GM10847 (cell line): ENCODE measurements around the gene FOS.

ENCODE experiments used
- POLR2A ChIP-seq: IDR thresholded peaks from 2 replicates; pipeline ENCODE4 v1.6.1; 2011; ENCODE audit not compliant: insufficient read length; ENCODE audit errors: extremely low read depth

FOS gene

DNA sequence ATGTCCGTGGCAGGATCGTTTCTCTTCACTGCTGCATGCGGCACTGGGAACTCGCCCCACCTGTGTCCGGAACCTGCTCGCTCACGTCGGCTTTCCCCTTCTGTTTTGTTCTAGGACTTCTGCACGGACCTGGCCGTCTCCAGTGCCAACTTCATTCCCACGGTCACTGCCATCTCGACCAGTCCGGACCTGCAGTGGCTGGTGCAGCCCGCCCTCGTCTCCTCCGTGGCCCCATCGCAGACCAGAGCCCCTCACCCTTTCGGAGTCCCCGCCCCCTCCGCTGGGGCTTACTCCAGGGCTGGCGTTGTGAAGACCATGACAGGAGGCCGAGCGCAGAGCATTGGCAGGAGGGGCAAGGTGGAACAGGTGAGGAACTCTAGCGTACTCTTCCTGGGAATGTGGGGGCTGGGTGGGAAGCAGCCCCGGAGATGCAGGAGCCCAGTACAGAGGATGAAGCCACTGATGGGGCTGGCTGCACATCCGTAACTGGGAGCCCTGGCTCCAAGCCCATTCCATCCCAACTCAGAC, 1.2 kb downstream of the FOS start:
- TF ChIP-seq POLR2A, result no peak

DNA sequence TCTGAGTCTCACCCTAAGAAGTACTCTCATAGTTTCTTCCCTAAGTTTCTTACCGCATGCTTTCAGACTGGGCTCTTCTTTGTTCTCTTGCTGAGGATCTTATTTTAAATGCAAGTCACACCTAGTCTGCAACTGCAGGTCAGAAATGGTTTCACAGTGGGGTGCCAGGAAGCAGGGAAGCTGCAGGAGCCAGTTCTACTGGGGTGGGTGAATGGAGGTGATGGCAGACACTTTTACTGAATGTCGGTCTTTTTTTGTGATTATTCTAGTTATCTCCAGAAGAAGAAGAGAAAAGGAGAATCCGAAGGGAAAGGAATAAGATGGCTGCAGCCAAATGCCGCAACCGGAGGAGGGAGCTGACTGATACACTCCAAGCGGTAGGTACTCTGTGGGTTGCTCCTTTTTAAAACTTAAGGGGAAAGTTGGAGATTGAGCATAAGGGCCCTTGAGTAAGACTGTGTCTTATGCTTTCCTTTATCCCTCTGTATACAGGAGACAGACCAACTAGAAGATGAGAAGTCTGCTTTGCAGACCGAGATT, 1.7 kb downstream of the FOS start:
- TF ChIP-seq POLR2A, result no peak

DNA sequence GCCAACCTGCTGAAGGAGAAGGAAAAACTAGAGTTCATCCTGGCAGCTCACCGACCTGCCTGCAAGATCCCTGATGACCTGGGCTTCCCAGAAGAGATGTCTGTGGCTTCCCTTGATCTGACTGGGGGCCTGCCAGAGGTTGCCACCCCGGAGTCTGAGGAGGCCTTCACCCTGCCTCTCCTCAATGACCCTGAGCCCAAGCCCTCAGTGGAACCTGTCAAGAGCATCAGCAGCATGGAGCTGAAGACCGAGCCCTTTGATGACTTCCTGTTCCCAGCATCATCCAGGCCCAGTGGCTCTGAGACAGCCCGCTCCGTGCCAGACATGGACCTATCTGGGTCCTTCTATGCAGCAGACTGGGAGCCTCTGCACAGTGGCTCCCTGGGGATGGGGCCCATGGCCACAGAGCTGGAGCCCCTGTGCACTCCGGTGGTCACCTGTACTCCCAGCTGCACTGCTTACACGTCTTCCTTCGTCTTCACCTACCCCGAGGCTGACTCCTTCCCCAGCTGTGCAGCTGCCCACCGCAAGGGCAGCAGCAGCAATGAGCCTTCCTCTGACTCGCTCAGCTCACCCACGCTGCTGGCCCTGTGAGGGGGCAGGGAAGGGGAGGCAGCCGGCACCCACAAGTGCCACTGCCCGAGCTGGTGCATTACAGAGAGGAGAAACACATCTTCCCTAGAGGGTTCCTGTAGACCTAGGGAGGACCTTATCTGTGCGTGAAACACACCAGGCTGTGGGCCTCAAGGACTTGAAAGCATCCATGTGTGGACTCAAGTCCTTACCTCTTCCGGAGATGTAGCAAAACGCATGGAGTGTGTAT, 2.4 kb downstream of the FOS start:
- TF ChIP-seq POLR2A, result no peak

- TF ChIP-seq POLR2A, result no peak
These were observed 3.0 kb downstream of the FOS start for GRCh38 chr14:75281654-75282019.

DNA sequence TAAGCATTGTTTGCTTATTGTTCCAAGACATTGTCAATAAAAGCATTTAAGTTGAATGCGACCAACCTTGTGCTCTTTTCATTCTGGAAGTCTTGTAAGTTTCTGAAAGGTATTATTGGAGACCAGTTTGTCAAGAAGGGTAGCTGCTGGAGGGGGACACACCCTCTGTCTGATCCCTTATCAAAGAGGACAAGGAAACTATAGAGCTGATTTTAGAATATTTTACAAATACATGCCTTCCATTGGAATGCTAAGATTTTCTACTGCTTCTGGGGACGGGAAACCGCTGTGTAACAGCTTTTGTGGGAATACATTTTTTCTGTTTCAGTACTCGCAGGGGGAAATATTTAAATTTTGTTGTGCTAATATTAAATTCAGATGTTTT, 3.5 kb downstream of the FOS start:
- TF ChIP-seq POLR2A, result no peak

DNA sequence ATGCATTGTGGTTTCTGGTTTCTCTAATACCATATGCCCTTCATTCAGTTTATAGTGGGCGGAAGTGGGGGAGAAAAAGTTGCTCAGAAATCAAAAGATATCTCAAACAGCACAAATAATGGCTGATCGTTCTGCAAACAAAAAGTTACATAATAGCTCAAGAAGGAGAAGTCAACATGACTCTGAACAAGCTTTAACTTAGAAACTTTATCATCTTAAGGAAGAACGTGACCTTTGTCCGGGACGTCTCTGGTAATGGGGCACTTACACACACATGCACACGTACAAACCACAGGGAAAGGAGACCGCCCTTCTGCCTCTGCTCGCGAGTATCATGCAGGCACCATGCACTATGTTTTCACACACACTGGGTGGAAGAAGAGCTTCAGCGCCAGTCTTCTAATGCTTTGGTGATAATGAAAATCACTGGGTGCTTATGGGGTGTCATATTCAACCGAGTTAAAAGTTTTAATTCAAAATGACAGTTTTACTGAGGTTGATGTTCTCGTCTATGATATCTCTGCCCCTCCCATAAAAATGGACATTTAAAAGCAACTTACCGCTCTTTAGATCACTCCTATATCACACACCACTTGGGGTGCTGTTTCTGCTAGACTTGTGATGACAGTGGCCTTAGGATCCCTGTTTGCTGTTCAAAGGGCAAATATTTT, 4.7 kb downstream of the FOS start:
- no peak for TF ChIP-seq POLR2A

DNA sequence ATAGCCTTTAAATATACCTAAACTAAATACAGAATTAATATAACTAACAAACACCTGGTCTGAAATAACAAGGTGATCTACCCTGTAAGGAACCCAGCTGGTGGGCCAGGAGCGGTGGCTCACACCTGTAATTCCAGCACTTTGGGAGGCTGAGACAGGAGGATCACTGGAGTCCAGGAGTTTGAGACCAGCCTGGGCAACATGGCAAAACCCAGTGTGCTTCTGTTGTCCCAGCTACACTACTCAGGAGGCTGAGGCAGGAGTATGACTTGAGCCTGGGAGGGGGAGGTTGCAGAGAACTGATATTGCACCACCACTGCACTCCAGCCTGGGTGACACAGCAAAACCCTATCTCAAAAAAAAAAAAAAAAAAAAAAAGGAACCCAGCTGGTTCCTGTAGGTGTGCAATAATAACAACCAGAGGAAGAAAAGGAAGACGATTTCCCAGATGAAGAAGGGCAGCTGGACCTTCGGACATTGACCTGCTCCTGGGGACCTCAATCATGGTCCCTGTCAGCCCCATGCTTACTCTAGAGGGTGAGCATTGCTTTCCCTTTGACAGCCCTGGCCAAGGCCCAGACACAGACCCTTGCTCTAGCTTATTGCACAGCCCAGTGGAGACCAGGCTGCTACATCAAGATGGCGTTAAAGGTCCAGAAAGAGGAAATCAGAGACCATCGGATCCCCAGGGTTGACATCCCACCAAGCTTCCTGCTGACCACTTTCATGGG, 5.4 kb downstream of the FOS start:
- TF ChIP-seq POLR2A, result no peak

DNA sequence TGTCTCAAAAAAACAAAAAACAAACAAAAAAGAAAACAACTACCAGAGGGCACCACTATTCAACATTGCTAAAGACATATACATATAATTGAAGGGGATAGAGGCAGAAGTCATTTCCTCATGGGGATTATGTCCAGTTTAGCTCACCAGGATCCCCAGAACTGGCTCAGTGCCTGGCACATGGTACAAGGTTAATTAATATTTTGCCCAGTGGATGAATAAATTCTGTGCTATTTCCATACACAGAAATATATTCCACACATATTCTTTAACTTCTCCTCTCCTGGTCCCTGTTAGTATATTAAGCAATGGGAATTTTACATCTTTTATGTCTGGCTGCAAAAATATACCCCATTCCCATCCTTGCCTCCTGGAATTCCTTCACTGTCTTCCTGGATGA, 6.7 kb downstream of the FOS start:
- no peak for TF ChIP-seq POLR2A

GRCh38 chr14:75286313-75286712, 7.7 kb downstream of the FOS start:
- no peak for TF ChIP-seq POLR2A

DNA sequence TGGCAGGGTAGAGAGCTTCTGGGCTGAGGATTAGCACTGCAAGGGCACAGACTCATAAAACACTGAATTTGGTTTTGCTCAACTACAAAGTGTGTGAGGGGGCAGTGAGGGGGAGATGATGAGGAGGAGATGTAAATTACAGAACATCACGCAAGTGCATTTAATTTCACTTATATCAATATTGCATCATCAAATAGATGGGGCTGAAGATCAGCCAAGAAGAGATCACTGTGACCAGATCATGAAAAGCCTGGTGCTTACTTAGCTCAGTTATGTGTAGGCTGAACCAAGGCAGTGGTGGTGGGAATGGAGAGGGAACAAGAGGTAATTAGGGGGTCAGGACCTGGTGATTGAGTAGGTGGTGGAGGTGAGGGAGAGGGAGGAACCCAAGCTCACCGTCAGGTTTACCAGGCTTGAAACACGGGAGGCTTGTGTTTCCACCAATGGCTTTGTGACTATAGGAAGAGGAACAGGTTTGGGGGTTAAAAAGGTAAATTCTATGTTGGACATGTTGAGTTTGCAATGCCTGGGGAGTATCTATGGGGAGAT, 11.3 kb downstream of the FOS start:
- no peak for TF ChIP-seq POLR2A

- no peak for TF ChIP-seq POLR2A
These were observed 12.2 kb downstream of the FOS start for GRCh38 chr14:75290851-75291250.

GRCh38 chr14:75291331-75291730, 12.7 kb downstream of the FOS start:
- no peak for TF ChIP-seq POLR2A

GRCh38 chr14:75292101-75292563, 13.5 kb downstream of the FOS start:
- TF ChIP-seq POLR2A, result no peak

GRCh38 chr14:75292886-75293285, 14.3 kb downstream of the FOS start:
- no peak for TF ChIP-seq POLR2A
